ENCODE measurements around the gene PNPLA3. TPM values are rescaled to one million over a fixed set of nuclear protein-coding genes. Genes with fewer than 3 reads are reported as not detected.

The PNPLA3 gene
- polyA plus RNA-seq, 1 of the 3 experiments (the other 2 are of a cell fraction) = 3.2 TPM

GRCh38 chr22:43955040-43955882 lies 31.7 kb downstream of the PNPLA3 start, which contains the start of gene SAMM50:
Gene SAMM50, plus strand, starts transcription at chr22:43955442. Its CDS starts 136 bp downstream, at chr22:43955578.
- Histone ChIP-seq H4K20me1 (ENCODE audit: insufficient read depth) (peaks cover 14% of the 10 kb centered on the region; the same call in 1 of the 2 replicates), H2AFZ (ENCODE audit: low read depth) (peak within 1 kb of the TSS; percentile 72), H3K36me3 (replicated peaks in 1 of 2; ENCODE audit: control insufficient read depth in 1 of 2, insufficient read depth in 2 of 2, low read length in 1 of 2) (peaks cover 0 to 6% of the 10 kb centered on the region in 2 experiments), H3F3A (replicated peaks; ENCODE audit: insufficient read depth) (peaks cover 19% of the 10 kb centered on the region), H3K79me2 (ENCODE audit: insufficient read depth) (peaks cover 45% of the 10 kb centered on the region), H3K9ac (peak within 1 kb of the TSS; percentile 73), H3K27me3 (ENCODE audit: insufficient read depth) (no peaks in the 10 kb centered on the region), H3K27ac (ENCODE audit: low read depth in 2 of 2, low read length in 1 of 2) (peak within 1 kb of the TSS; percentile 74 to 89), H3K4me1 (ENCODE audit: control insufficient read depth in 1 of 2, insufficient read depth in 2 of 2, low read depth in 1 of 2, low read length in 1 of 2) (peaks cover 8 to 17% of the 10 kb centered on the region in 2 experiments; a peak in 3 of 4 replicates), H3K4me3 (ENCODE audit: low read depth in 2 of 2, low read length in 1 of 2) (peak within 1 kb of the TSS; percentile 86 to 89), H3K4me2 (peak within 1 kb of the TSS; percentile 96), H3K9me3 (no peaks in the 10 kb centered on the region), H3K9me2 (no peaks in the 10 kb centered on the region)
- ChIA-PET POLR2A (interaction anchor here (0.6 to 0.9 kb wide), 3 partner anchors 9 to 131 kb away, joined by 3 read pairs; no protein-coding TSS in a partner anchor), CTCF (interaction anchor here (0.8 to 2.0 kb wide), 5 partner anchors 10 to 94 kb away, joined by 3 to 21 read pairs (median 4); no protein-coding TSS in a partner anchor)
- WGBS (ENCODE audit: low lambda C conversion rate) = 0% methylated on average over 22 of the region's 74 CpGs
- peak; percentile 97 for DNase-seq
- peak; percentile 94 for TF ChIP-seq MAX (IDR thresholded peaks at IDR 0.05; ENCODE audit: low read depth)
- TF ChIP-seq GATA2 (CRISPR knock-in tag; IDR thresholded peaks at IDR 0.05) = no peak
- no peak for TF ChIP-seq RAD21 (IDR thresholded peaks at IDR 0.05; ENCODE audit: low read length)
- TF ChIP-seq IRF3 (IDR thresholded peaks at IDR 0.05; ENCODE audit: low read depth, low read length) = 0 out of 2 replicates have a peak, but pooled peaks have one; percentile 3
- peak; percentile 95 for TF ChIP-seq MXI1 (IDR thresholded peaks at IDR 0.05; ENCODE audit: low read depth, low read length)
- peak; percentile 72 for TF ChIP-seq NRF1 (IDR thresholded peaks at IDR 0.05; ENCODE audit: low read depth, low read length)
- peak; percentile 98 for TF ChIP-seq YY1 (IDR thresholded peaks at IDR 0.05; ENCODE audit: low read depth)
- TF ChIP-seq REST (IDR thresholded peaks at IDR 0.05; ENCODE audit: low read depth, low read length) = no peak
- TF ChIP-seq GABPA (IDR thresholded peaks at IDR 0.05; ENCODE audit: low read depth) = peak; percentile 97
- no peak for TF ChIP-seq FOSL2 (IDR thresholded peaks at IDR 0.05; ENCODE audit: borderline replicate concordance, low read depth)
- TF ChIP-seq USF1 (IDR thresholded peaks at IDR 0.05; ENCODE audit: borderline replicate concordance, low read depth) = peak; percentile 67; the same call in 1 of the 2 replicates
- peak; percentile 91 for TF ChIP-seq POLR2AphosphoS5 (IDR thresholded peaks at IDR 0.05; ENCODE audit: low read depth, low read length)
- peak; percentile 57; the same call in 1 of the 2 replicates for TF ChIP-seq SIN3A (IDR thresholded peaks at IDR 0.05; ENCODE audit: borderline replicate concordance, low read depth, low read length)
- TF ChIP-seq ELF1 (IDR thresholded peaks at IDR 0.05) = peak; percentile 71
- no peak for TF ChIP-seq EZH2phosphoT487 (IDR thresholded peaks at IDR 0.05; ENCODE audit: borderline replicate concordance, low read depth)
- no peak for TF ChIP-seq RXRA (IDR thresholded peaks at IDR 0.05; ENCODE audit: borderline replicate concordance, low read depth)
- no peak for TF ChIP-seq PBX3 (IDR thresholded peaks at IDR 0.05)
- TF ChIP-seq FOXM1 (IDR thresholded peaks at IDR 0.05; ENCODE audit: low read depth) = no peak
- no peak; the same call in 1 of the 2 replicates for TF ChIP-seq TCF12 (IDR thresholded peaks at IDR 0.05)
- no peak for TF ChIP-seq NFIC (IDR thresholded peaks at IDR 0.05; ENCODE audit: borderline replicate concordance)
- peak; percentile 95 for TF ChIP-seq CHD2 (IDR thresholded peaks at IDR 0.05; ENCODE audit: low read length, partially characterized antibody)
- TF ChIP-seq USF2 (IDR thresholded peaks at IDR 0.05; ENCODE audit: borderline replicate concordance, low read depth, low read length) = peak; percentile 39; the same call in 1 of the 2 replicates

Data from SK-N-SH (cell line).